ENCODE data around the gene CDS2.

Gene CDS2

DNA sequence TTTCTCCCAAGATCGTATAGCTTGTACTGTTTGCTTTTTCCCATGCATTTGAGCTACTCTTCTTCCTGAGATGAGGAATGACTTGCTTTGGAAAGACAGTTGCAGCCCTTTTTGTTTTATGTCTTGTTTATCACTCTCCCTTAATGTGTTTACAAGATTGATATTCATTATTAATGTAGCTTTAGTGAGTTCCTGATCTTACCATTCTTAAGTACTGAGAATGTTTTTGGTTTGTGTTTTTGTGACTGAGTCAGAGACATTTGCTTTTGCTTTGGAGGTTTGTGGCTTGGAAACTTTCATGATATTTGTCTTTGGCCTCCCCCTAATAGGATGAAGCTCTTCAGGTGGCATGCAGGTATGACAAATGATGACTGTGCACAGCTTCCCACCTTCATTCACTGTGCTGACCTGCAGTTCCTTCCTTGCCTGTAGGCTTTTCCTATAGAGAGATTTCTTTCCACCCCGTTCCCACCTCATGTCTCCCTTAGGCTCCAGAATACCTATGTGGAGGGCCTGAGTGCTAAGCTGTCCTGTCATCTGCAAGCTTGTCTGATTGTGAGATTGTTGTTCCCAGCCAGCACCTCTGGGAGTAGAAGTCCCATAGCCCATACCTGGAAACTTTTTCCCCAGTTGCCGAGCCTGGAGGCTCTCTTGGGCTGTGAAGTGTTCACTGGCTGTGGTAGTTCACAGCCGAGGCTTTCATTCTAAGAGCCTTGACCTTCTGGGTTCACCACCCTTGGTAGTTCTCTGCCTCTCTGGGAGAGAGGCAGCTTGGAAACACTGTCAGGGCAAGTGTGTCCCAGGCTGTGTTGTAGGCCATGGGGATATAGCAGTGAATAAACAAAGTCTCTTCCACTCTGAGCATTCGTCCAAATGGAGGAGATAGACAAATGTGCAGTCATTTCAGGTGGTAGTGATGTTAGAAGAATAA is 27.1 kb downstream of the CDS2 start:
- FAIRE-seq (no peak), DNase-seq (ENCODE audit: insufficient read length, low spot score) (no peak)
- no peak for TF ChIP-seq POLR2A (IDR thresholded peaks at IDR 0.05; ENCODE audit: low read depth, low read length)

GRCh38 chr20:5154543-5154925 is 27.7 kb downstream of the CDS2 start:
- DNase-seq (ENCODE audit: insufficient read length, low spot score), result no peak
- no peak for TF ChIP-seq POLR2A (IDR thresholded peaks at IDR 0.05; ENCODE audit: low read depth, low read length)
- no peak for FAIRE-seq

DNA sequence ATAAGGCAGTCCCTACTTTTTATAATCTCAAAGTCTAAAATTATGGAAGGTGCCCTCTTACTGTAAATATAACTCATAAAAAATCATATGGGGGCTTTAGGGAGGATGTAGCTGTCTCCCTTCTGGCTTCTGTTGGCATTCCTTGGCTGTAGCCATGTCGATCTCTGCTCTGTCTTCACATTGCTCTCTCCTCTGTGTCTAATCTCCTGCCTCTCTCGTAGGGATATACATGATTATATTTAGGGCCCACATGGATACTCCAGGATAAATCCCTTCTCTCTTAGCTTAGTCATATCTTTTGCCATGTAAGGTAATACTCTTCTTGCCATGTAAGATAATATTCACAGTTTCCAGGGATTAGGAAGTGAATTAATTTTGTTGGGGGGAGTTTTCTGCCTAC is 28.6 kb downstream of the CDS2 start:
- no peak for TF ChIP-seq POLR2A (IDR thresholded peaks at IDR 0.05; ENCODE audit: low read depth, low read length)
- DNase-seq (ENCODE audit: insufficient read length, low spot score) (no peak), FAIRE-seq (no peak)

- FAIRE-seq, result peak; percentile 75
- peak; percentile 58 for DNase-seq (ENCODE audit: insufficient read length, low spot score)
- no peak for TF ChIP-seq POLR2A (IDR thresholded peaks at IDR 0.05; ENCODE audit: low read depth, low read length)
These were observed 30.1 kb downstream of the CDS2 start for GRCh38 chr20:5156675-5157448.

- FAIRE-seq (no peak), DNase-seq (ENCODE audit: insufficient read length, low spot score) (no peak)
These were observed 33.1 kb downstream of the CDS2 start for GRCh38 chr20:5159928-5160327.

GRCh38 chr20:5160882-5161281 is 34.1 kb downstream of the CDS2 start:
- no peak for TF ChIP-seq POLR2A (IDR thresholded peaks at IDR 0.05; ENCODE audit: low read depth, low read length)
- FAIRE-seq (no peak), DNase-seq (ENCODE audit: insufficient read length, low spot score) (no peak)

More at GRCh38 chr20:5159928-5160327, 33.1 kb downstream of the CDS2 start:
- TF ChIP-seq POLR2A (IDR thresholded peaks at IDR 0.05; ENCODE audit: low read depth, low read length), result no peak

DNA sequence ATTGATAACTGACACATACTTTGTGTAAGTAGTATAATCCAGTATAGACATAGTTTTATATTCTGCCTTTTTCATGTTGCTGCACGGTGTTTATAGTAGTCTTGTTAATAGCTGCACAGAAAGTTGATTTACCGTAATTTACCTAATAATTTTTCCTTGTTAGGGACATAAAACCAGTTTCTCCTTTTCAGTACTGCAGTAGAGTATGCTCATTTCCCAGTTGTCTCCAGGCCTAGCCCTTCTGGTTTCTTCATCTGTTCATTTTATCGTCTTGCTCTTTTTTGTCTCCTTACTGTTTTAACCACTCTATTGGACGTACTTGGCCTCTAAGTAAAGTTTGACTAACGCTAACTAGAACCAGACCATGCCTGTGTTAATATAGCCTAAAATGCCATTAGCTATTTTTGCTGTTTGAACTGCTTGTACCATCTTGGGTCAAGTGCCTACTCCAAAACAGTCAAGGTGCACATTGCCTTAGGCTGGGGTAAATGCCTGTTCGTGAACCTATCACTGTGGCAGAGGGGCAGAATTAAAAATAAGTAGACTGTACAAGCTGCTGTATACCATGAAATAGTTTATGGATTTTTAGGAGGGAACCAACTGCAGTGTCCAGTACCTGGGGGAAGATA is 34.8 kb downstream of the CDS2 start:
- no peak for FAIRE-seq
- no peak for DNase-seq (ENCODE audit: insufficient read length, low spot score)

DNA sequence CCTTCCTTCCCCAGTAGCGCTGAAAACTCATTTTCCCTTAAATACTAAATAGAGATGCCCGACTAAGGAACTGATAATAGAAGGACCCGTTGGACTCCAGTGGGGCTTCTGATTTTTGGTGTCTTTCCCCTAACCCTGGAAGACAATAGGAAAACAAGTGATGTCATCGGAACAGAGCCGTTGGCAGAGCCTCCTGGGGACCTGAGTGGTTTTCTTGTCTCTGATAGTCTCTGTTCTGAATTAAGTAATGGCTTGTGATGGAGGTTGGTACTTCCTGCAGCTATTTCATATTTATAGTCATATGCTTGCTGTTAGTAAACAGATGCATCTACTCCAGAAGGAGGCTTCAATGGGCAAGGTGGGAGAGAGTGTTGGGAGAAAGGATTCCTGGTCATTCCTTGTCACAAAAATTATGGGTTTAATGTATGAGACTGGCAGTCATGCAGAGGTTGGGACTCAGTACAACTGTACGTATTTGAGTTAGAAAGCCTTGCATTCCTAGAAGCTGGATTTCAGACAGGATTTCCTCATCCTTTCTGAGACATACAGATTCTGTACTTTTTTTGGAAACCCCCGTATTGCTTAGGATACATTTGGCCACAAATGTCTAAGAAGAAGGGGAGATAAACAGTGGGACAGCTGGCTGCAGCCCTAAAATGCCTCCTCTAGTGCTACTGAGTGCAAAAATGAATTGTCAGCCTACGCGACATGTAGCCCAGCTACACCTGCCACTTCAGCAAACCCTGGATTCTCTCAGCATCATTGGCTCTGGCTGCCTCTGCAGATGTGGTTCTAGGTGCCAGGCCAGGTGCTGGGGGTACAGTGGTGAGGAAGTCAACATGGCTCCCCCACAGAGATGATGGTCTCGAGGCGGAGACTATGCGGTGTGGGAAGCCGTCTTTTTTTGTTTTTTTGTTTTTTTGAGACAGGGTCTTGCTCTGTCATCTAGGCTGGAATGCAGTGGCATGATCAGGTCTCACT is 38.1 kb downstream of the CDS2 start:
- no peak for FAIRE-seq
- no peak for DNase-seq (ENCODE audit: insufficient read length, low spot score)
- no peak for TF ChIP-seq POLR2A (IDR thresholded peaks at IDR 0.05; ENCODE audit: low read depth, low read length)

More for the DNA sequence above, 34.8 kb downstream of the CDS2 start:
- no peak for TF ChIP-seq POLR2A (IDR thresholded peaks at IDR 0.05; ENCODE audit: low read depth, low read length)

GRCh38 chr20:5168651-5169396 is 42.0 kb downstream of the CDS2 start:
- peak; percentile 36 for FAIRE-seq

GRCh38 chr20:5170341-5170740 is 43.5 kb downstream of the CDS2 start:
- FAIRE-seq (no peak), DNase-seq (ENCODE audit: insufficient read length, low spot score) (no peak)
- TF ChIP-seq POLR2A (IDR thresholded peaks at IDR 0.05; ENCODE audit: low read depth, low read length), result no peak

More at GRCh38 chr20:5168651-5169396, 42.0 kb downstream of the CDS2 start:
- peak; percentile 77 for DNase-seq (ENCODE audit: insufficient read length, low spot score)
- TF ChIP-seq POLR2A (IDR thresholded peaks at IDR 0.05; ENCODE audit: low read depth, low read length), result no peak; the same call in 1 of the 2 replicates

GRCh38 chr20:5171064-5171789 is 44.4 kb downstream of the CDS2 start:
- no peak for FAIRE-seq
- no peak for TF ChIP-seq POLR2A (IDR thresholded peaks at IDR 0.05; ENCODE audit: low read depth, low read length)
- DNase-seq (ENCODE audit: insufficient read length, low spot score), result no peak

- no peak for TF ChIP-seq POLR2A (IDR thresholded peaks at IDR 0.05; ENCODE audit: low read depth, low read length)
- FAIRE-seq (no peak), DNase-seq (ENCODE audit: insufficient read length, low spot score) (no peak)
These were observed 45.0 kb downstream of the CDS2 start for GRCh38 chr20:5171790-5172164.

Data from H54 (cell line).